CD4-positive, alpha-beta memory T cell (primary cell): ENCODE data around the gene BCORL1. TPM values are rescaled to one million over a fixed set of nuclear protein-coding genes. Genes with fewer than 3 reads are reported as not detected.

Source experiments
- CTCF ChIA-PET: fragments of 350-600 bp; sonication (Branson Sonifier 250); formaldehyde crosslinking; loops from one replicate; lab custom pipeline; 2021; ENCODE audit warnings: inconsistent platforms; ENCODE audit not compliant: partially characterized antibody; lab: Charles Lee
- POLR2A ChIA-PET: fragments of 350-600 bp; sonication (Branson Sonifier 250); formaldehyde crosslinking; loops from one replicate; lab custom pipeline; 2021; ENCODE audit not compliant: partially characterized antibody; lab: Charles Lee
- DNase-seq, 5 donors: peaks; one replicate each; pipeline versions ENCODE4 v3.0.0 to v3.0.0-alpha.2; 2020 to 2022; ENCODE audit warnings: mixed read lengths in 1 of 5
- H3K27ac ChIP-seq: one replicate; pipeline ENCODE4 v1.7.0; 2013; ENCODE audit warnings: low read depth, low read length
- H3K27me3 ChIP-seq: 2 replicates; pipeline ENCODE4 v1.7.0; 2013; ENCODE audit warnings: mild to moderate bottlenecking, low read length, moderate library complexity; ENCODE audit not compliant: insufficient read depth
- H3K36me3 ChIP-seq: 2 replicates; pipeline ENCODE4 v1.7.0; 2013; ENCODE audit warnings: mild to moderate bottlenecking, low read length, moderate library complexity; ENCODE audit not compliant: insufficient read depth
- H3K4me1 ChIP-seq: 2 replicates; pipeline ENCODE4 v1.7.0; 2013; ENCODE audit warnings: mild to moderate bottlenecking, low read length, moderate library complexity; ENCODE audit not compliant: insufficient read depth
- H3K4me3 ChIP-seq, 2 donors: one replicate each; pipeline ENCODE4 v1.7.0; 2013; ENCODE audit warnings: low read length in 2 of 2, mild to moderate bottlenecking in 1 of 2
- H3K9me3 ChIP-seq, 2 donors: one replicate each; pipeline ENCODE4 v1.7.0; 2013; ENCODE audit warnings: low read length in 2 of 2, control low read depth in 1 of 2; ENCODE audit not compliant: control insufficient read depth in 1 of 2
- H3K27ac Mint-ChIP-seq, 7 donors: one replicate each; pipeline ENCODE4 v1.8.0; 2020 to 2021; ENCODE audit warnings: mixed read lengths in 7 of 7, mild to moderate bottlenecking in 6 of 7, inconsistent platforms in 3 of 7, moderate library complexity in 3 of 7
- H3K27me3 Mint-ChIP-seq, 2 donors: one replicate each; pipeline ENCODE4 v1.8.0; 2020 to 2021; ENCODE audit warnings: mixed read lengths in 2 of 2
- H3K36me3 Mint-ChIP-seq, 2 donors: one replicate each; pipeline ENCODE4 v1.8.0; 2020 to 2021; ENCODE audit warnings: mixed read lengths in 2 of 2, inconsistent platforms in 1 of 2, mild to moderate bottlenecking in 1 of 2
- H3K4me1 Mint-ChIP-seq, 4 donors: one replicate each; pipeline ENCODE4 v1.8.0; 2020 to 2021; ENCODE audit warnings: mixed read lengths in 4 of 4, mild to moderate bottlenecking in 1 of 4
- H3K4me3 Mint-ChIP-seq, 8 donors: one replicate each; pipeline ENCODE4 v1.8.0; 2020 to 2021; ENCODE audit warnings: mixed read lengths in 8 of 8, mild to moderate bottlenecking in 7 of 8, moderate library complexity in 6 of 8, inconsistent platforms in 3 of 8
- H3K9me3 Mint-ChIP-seq, 8 donors: one replicate each; pipeline ENCODE4 v1.8.0; 2020 to 2021; ENCODE audit warnings: mixed read lengths in 8 of 8, mild to moderate bottlenecking in 5 of 8, inconsistent platforms in 3 of 8, moderate library complexity in 1 of 8
- intact Hi-C: fragments of 100-400 bp; cut with micrococcal nuclease; formaldehyde crosslinking; loops from one replicate; pipeline ENCODE4 v1.15.1; 2023
- polyA plus RNA-seq, 2 donors: library from polyadenylated mRNA; unstranded; fragments of 300-500 nt; fragmentation: Illumina TruSeq; gene quantifications; one replicate each; pipeline ENCODE4 v1.2.3, GENCODE V29; 2021
- total RNA-seq, 2 experiments: library from RNA; stranded (reverse); gene quantifications; one replicate each; pipeline ENCODE4 v1.2.3, GENCODE V29; 2021

The BCORL1 gene
- total and polyA plus RNA-seq, 4 experiments from 2014 or later: 0.09 to 14.2 (median 9.3) TPM

- H3K9me3 Mint-ChIP-seq: no peaks in the 10 kb centered on the region
- peaks cover 0 to 3% of the 10 kb centered on the region in 2 donors for H3K36me3 Mint-ChIP-seq
- CTCF ChIA-PET: interaction anchor here (1.0 to 1.5 kb wide), 2 partner anchors 59 kb away, joined by 3 to 7 read pairs; no protein-coding TSS in a partner anchor
- H3K4me1 Mint-ChIP-seq: peaks cover 8 to 26% (median 18%) of the 10 kb centered on the region in 4 donors
- Histone ChIP-seq H3K27ac (no peak overlapping the region), H3K4me1 (peaks cover 7% of the 10 kb centered on the region), H3K4me3 (no peak overlapping the region), H3K9me3 (no peaks in the 10 kb centered on the region), H3K36me3 (no peaks in the 10 kb centered on the region), H3K27me3 (no peaks in the 10 kb centered on the region)
- peak overlapping the region; percentile 50 to 78 (median 69) for H3K27ac Mint-ChIP-seq
- DNase-seq: peak in 4 of 5 donors; percentile 33 to 63 (median 37)
- POLR2A ChIA-PET: interaction anchor here (1.5 kb wide), 1 partner anchor 59 kb away, joined by 5 read pairs; no protein-coding TSS in a partner anchor
- intact Hi-C loops: no loop called here
- peak overlapping the region; percentile 77 to 86 (median 82) for H3K4me3 Mint-ChIP-seq
- H3K27me3 Mint-ChIP-seq: no peaks in the 10 kb centered on the region
Observed at GRCh38 chrX:129984111-129984958, 1.9 kb downstream of the BCORL1 start.

GRCh38 chrX:129987871-129988270, 5.4 kb downstream of the BCORL1 start:
- Histone ChIP-seq H3K36me3 (no peaks in the 10 kb centered on the region), H3K27me3 (no peaks in the 10 kb centered on the region), H3K4me3 (no peak overlapping the region), H3K27ac (no peak overlapping the region), H3K4me1 (peaks cover 7% of the 10 kb centered on the region), H3K9me3 (no peaks in the 10 kb centered on the region)
- no peaks in the 10 kb centered on the region for H3K9me3 Mint-ChIP-seq
- peaks cover 2% of the 10 kb centered on the region in 2 donors for H3K36me3 Mint-ChIP-seq
- POLR2A ChIA-PET: no interaction called here
- peaks cover 8 to 25% (median 17%) of the 10 kb centered on the region in 4 donors for H3K4me1 Mint-ChIP-seq
- H3K4me3 Mint-ChIP-seq: no peak overlapping the region
- no peak for DNase-seq
- H3K27ac Mint-ChIP-seq: peak overlapping the region in 2 of 7 donors; percentile 33 to 52
- H3K27me3 Mint-ChIP-seq: no peaks in the 10 kb centered on the region
- intact Hi-C loops: no loop called here
- CTCF ChIA-PET: no interaction called here

- ChIA-PET CTCF (interaction anchor here (0.7 to 1.7 kb wide), 5 partner anchors 9 to 266 kb away, joined by 3 to 7 read pairs (median 3); no protein-coding TSS in a partner anchor), POLR2A (interaction anchor here (0.6 kb wide), 1 partner anchor 11 kb away, joined by 3 read pairs; no protein-coding TSS in a partner anchor)
- intact Hi-C loops: no loop called here
- Histone ChIP-seq H3K4me1 (no peaks in the 10 kb centered on the region), H3K27ac (no peak overlapping the region), H3K9me3 (no peaks in the 10 kb centered on the region), H3K4me3 (no peak overlapping the region), H3K36me3 (no peaks in the 10 kb centered on the region), H3K27me3 (no peaks in the 10 kb centered on the region)
- no peak overlapping the region for H3K27ac Mint-ChIP-seq
- H3K9me3 Mint-ChIP-seq: no peaks in the 10 kb centered on the region
- no peak for DNase-seq
- H3K4me1 Mint-ChIP-seq: peaks cover 5 to 12% (median 9%) of the 10 kb centered on the region in 4 donors
- peaks cover 5 to 8% of the 10 kb centered on the region in 2 donors for H3K36me3 Mint-ChIP-seq
- no peaks in the 10 kb centered on the region for H3K27me3 Mint-ChIP-seq
- H3K4me3 Mint-ChIP-seq: no peak overlapping the region
Observed at GRCh38 chrX:129992181-129992580, 9.7 kb downstream of the BCORL1 start.

- CTCF ChIA-PET: interaction anchor here (0.8 kb wide), 1 partner anchor 70 kb away, joined by 3 read pairs; no protein-coding TSS in a partner anchor
- POLR2A ChIA-PET: no interaction called here
- Mint-ChIP-seq H3K9me3 (peaks cover 0 to 3% (median 0%) of the 10 kb centered on the region in 8 donors), H3K4me3 (no peak overlapping the region), H3K4me1 (peaks cover 5 to 13% (median 5%) of the 10 kb centered on the region in 4 donors), H3K36me3 (peaks cover 5 to 8% of the 10 kb centered on the region in 2 donors), H3K27me3 (no peaks in the 10 kb centered on the region), H3K27ac (no peak overlapping the region)
- no peaks in the 10 kb centered on the region for H3K36me3 ChIP-seq
- H3K4me1 ChIP-seq: no peaks in the 10 kb centered on the region
- no peak overlapping the region for H3K4me3 ChIP-seq
- no peak overlapping the region for H3K27ac ChIP-seq
- no peaks in the 10 kb centered on the region for H3K27me3 ChIP-seq
- intact Hi-C loops: no loop called here
- DNase-seq: no peak
- no peaks in the 10 kb centered on the region for H3K9me3 ChIP-seq
Observed at GRCh38 chrX:129996120-129996519, 13.7 kb downstream of the BCORL1 start.

- Histone ChIP-seq H3K27ac (no peak overlapping the region), H3K9me3 (no peaks in the 10 kb centered on the region), H3K4me1 (no peaks in the 10 kb centered on the region), H3K27me3 (no peaks in the 10 kb centered on the region), H3K4me3 (no peak overlapping the region), H3K36me3 (no peaks in the 10 kb centered on the region)
- peaks cover 0 to 3% (median 0%) of the 10 kb centered on the region in 8 donors for H3K9me3 Mint-ChIP-seq
- no peak overlapping the region for H3K4me3 Mint-ChIP-seq
- CTCF ChIA-PET: no interaction called here
- no peak for DNase-seq
- POLR2A ChIA-PET: no interaction called here
- peaks cover 5 to 13% (median 9%) of the 10 kb centered on the region in 4 donors for H3K4me1 Mint-ChIP-seq
- H3K36me3 Mint-ChIP-seq: peaks cover 5 to 8% of the 10 kb centered on the region in 2 donors
- H3K27ac Mint-ChIP-seq: peak overlapping the region in 1 of 7 donors; percentile 33
- H3K27me3 Mint-ChIP-seq: no peaks in the 10 kb centered on the region
- intact Hi-C loops: no loop called here
Observed at GRCh38 chrX:129997086-129997485, 14.7 kb downstream of the BCORL1 start.

GRCh38 chrX:129998021-129998420, 15.6 kb downstream of the BCORL1 start:
- POLR2A ChIA-PET: no interaction called here
- Mint-ChIP-seq H3K27ac (no peak overlapping the region), H3K36me3 (peaks cover 1 to 6% of the 10 kb centered on the region in 2 donors), H3K27me3 (no peaks in the 10 kb centered on the region), H3K4me1 (peaks cover 5 to 13% (median 9%) of the 10 kb centered on the region in 4 donors), H3K9me3 (peaks cover 0 to 3% (median 0%) of the 10 kb centered on the region in 8 donors), H3K4me3 (no peak overlapping the region)
- no peaks in the 10 kb centered on the region for H3K9me3 ChIP-seq
- no peak overlapping the region for H3K27ac ChIP-seq
- H3K4me1 ChIP-seq: no peaks in the 10 kb centered on the region
- no peak for DNase-seq
- H3K27me3 ChIP-seq: no peaks in the 10 kb centered on the region
- H3K36me3 ChIP-seq: no peaks in the 10 kb centered on the region
- no peak overlapping the region for H3K4me3 ChIP-seq
- CTCF ChIA-PET: no interaction called here
- intact Hi-C loops: no loop called here

- Histone ChIP-seq H3K36me3 (no peaks in the 10 kb centered on the region), H3K27ac (no peak overlapping the region), H3K27me3 (no peaks in the 10 kb centered on the region), H3K9me3 (no peaks in the 10 kb centered on the region), H3K4me1 (no peaks in the 10 kb centered on the region), H3K4me3 (no peak overlapping the region)
- no peaks in the 10 kb centered on the region for H3K27me3 Mint-ChIP-seq
- ChIA-PET CTCF (interaction anchor here (0.8 to 2.6 kb wide), 2 partner anchors 10 to 26 kb away, joined by 3 to 8 read pairs; no protein-coding TSS in a partner anchor), POLR2A (no interaction called here)
- DNase-seq: no peak
- peaks cover 0 to 6% (median 0%) of the 10 kb centered on the region in 8 donors for H3K9me3 Mint-ChIP-seq
- H3K4me3 Mint-ChIP-seq: no peak overlapping the region
- peak overlapping the region in 1 of 7 donors; percentile 28 for H3K27ac Mint-ChIP-seq
- intact Hi-C loops: no loop called here
- peaks cover 0 to 11% (median 7%) of the 10 kb centered on the region in 4 donors for H3K4me1 Mint-ChIP-seq
- peaks cover 8 to 14% of the 10 kb centered on the region in 2 donors for H3K36me3 Mint-ChIP-seq
Observed at GRCh38 chrX:130001893-130002292, 19.5 kb downstream of the BCORL1 start.
